ENCODE results near the gene CEP128.

The CEP128 gene

DNA sequence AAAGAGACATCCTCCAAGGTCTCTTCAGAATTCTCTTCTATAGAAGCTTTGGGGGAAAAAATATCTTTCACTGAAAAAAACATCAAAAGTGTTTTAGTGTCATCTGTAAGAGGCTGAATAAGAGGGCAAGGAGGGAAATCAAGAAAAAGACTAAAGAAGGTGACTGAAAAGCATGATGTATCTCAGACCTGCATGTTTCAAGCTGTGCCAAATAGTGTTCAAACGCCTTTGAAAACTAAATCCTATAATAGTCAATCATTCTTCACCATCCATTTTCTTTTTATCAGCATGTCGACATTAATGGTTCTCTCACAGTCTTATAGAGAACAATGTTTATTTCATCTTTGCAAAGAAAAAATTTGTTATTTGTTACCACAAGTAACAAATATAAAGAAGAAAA, 94.5 kb downstream of the CEP128 start:
- ATAC-seq (replicated peaks): no peak
- H3K9me3 Mint-ChIP-seq: no peaks in the 10 kb centered on the region
- H3K27me3 Mint-ChIP-seq: no peaks in the 10 kb centered on the region
- H3K4me3 Mint-ChIP-seq: no peak overlapping the region
- no peak overlapping the region for H3K27ac Mint-ChIP-seq
- DNase-seq: no peak
- H3K36me3 Mint-ChIP-seq (ENCODE audit: insufficient read depth): no peaks in the 10 kb centered on the region
- H3K4me1 Mint-ChIP-seq (ENCODE audit: low read depth in 2 of 2): no peaks in the 10 kb centered on the region

DNA sequence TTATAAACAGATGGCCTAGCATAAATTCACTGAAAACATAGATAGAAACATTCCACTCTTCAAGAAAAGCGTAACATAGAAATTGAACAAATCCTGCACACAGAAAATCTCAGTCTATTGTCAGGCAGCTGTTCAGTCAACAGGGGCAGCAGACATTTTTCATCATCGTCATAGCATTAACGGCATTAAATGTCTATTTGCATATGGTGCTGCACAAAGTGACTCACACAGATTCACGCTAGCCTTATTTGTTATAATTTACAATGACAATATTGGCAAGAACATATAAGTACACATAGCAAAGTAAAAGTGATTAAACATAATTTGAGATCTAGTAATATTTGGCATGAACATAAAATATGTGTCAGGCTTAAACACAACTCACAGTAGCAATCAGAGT, 95.7 kb downstream of the CEP128 start:
- ATAC-seq (replicated peaks) (no peak), DNase-seq (no peak)
- Mint-ChIP-seq H3K9me3 (no peaks in the 10 kb centered on the region), H3K36me3 (ENCODE audit: insufficient read depth) (no peaks in the 10 kb centered on the region), H3K4me1 (ENCODE audit: low read depth in 2 of 2) (no peaks in the 10 kb centered on the region), H3K27me3 (no peaks in the 10 kb centered on the region), H3K4me3 (no peak overlapping the region), H3K27ac (no peak overlapping the region)

DNA sequence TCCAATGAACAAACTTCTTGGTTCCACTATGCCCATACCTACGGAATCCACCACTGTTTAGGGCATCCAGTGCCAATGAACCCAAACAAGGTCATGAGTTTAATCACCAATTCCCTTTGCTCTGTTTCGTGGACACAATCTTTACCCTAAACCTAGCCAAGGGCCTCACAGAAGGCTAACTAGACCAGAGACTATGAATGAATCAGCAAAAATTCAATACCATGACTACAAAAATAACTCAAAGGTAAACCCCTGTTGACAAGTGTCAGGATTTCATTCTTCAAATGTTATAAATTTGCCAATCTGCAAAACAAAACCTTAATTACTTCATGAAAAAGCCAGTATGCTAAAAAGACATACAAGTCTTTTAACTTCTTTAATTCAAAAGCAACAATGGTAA, 96.7 kb downstream of the CEP128 start:
- H3K4me1 Mint-ChIP-seq (ENCODE audit: low read depth in 2 of 2): no peaks in the 10 kb centered on the region
- DNase-seq (no peak), ATAC-seq (replicated peaks) (no peak)

DNA sequence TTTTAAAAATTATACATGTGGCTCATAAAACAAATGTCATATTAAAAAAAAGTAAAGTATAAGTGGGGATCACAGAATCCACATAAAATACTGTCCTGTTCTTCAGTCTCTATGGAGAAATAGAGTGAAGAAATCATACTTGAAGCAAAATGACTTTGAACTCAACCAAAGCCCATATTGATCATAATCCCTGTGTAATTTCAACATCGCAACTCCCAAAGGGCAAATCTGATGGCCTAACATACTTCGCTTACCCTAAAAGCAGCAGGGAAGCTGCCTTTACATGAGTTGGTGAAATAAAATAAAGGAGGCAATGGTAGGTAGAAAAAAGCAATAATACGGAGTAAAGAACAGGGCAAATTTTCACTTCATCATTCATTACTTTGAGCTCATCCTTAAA, 101.8 kb downstream of the CEP128 start:
- H3K9me3 Mint-ChIP-seq: no peaks in the 10 kb centered on the region
- no peaks in the 10 kb centered on the region for H3K27me3 Mint-ChIP-seq
- ATAC-seq (replicated peaks) (no peak), DNase-seq (no peak)
- H3K4me1 Mint-ChIP-seq (ENCODE audit: low read depth in 2 of 2): no peaks in the 10 kb centered on the region
- no peaks in the 10 kb centered on the region for H3K36me3 Mint-ChIP-seq (ENCODE audit: insufficient read depth)
- H3K4me3 Mint-ChIP-seq: no peak overlapping the region
- H3K27ac Mint-ChIP-seq: no peak overlapping the region

More for the DNA sequence above, 96.7 kb downstream of the CEP128 start:
- H3K36me3 Mint-ChIP-seq (ENCODE audit: insufficient read depth): no peaks in the 10 kb centered on the region
- no peak overlapping the region for H3K4me3 Mint-ChIP-seq
- H3K9me3 Mint-ChIP-seq: no peaks in the 10 kb centered on the region
- no peaks in the 10 kb centered on the region for H3K27me3 Mint-ChIP-seq
- no peak overlapping the region for H3K27ac Mint-ChIP-seq

DNA sequence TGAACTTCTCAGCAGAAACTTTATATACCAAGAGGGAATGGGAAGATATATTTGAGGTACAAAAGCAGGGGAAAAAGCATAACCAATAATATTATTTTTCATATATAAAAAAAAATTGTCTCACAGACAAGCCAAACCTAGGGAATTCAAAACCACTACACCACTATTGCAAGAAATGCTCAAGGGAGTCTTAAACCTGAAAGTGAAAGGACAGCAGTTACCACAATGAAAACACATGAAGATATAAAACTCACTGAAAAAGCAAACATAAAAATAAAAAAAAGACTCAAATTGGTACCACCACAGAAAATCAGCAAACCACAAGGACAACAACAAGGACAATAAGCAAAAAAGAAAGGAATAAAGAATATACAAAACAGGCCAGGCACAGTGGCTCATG, 131.9 kb downstream of the CEP128 start:
- H3K4me3 Mint-ChIP-seq: peak overlapping the region in 1 of 2 donors; percentile 9

DNA sequence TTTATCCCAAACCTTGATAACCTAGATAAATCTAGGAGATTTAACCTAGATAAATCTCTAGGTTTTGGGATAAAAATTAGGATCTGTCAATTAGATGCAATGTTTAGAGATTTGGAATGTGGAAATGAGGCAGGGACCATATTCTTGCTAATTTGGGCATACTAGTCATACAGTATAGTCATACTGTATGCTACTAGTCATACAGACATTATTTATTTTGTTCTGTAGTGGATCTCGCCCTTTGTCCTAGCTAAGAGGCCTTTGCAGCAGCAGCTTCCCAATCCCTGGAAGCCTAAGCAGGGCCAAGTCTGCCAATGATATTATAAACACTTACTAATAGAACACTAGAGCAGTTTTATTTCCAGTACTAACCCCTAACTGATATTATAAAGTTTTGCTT, 136.4 kb downstream of the CEP128 start:
- DNase-seq: no peak
- Mint-ChIP-seq H3K9me3 (peaks cover 5 to 30% of the 10 kb centered on the region in 2 donors), H3K27ac (no peak overlapping the region)

More for the DNA sequence above, 131.9 kb downstream of the CEP128 start:
- peaks cover 4% of the 10 kb centered on the region in 2 donors for H3K4me1 Mint-ChIP-seq (ENCODE audit: low read depth in 2 of 2)
- no peak overlapping the region for H3K27ac Mint-ChIP-seq
- ATAC-seq (replicated peaks) (no peak), DNase-seq (no peak)
- H3K36me3 Mint-ChIP-seq (ENCODE audit: insufficient read depth): no peaks in the 10 kb centered on the region
- H3K9me3 Mint-ChIP-seq: peaks cover 8 to 20% of the 10 kb centered on the region in 2 donors
- H3K27me3 Mint-ChIP-seq: no peaks in the 10 kb centered on the region

DNA sequence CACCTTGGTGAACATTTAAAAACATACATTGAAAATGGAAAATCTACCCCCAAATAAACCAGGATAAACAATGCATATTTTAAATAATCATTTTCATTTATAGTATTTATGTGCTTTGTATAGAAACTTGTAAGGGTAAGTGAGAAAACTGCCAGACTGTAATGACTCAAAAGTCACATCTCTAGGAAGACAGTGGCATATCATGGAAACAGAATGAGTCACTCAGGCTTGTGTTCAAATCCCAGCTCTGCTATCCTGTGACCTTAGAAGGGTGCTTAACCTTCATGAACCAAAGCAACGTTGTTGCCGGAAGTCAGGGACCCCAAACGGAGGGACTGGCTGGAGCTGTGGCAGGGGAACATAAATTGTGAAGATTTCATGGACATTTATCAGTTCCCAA, 142.7 kb downstream of the CEP128 start:
- H3K36me3 Mint-ChIP-seq (ENCODE audit: insufficient read depth): no peaks in the 10 kb centered on the region
- no peaks in the 10 kb centered on the region for H3K27me3 Mint-ChIP-seq
- DNase-seq: no peak
- H3K9me3 Mint-ChIP-seq: peaks cover 7 to 15% of the 10 kb centered on the region in 2 donors
- no peak overlapping the region for H3K27ac Mint-ChIP-seq
- no peak for ATAC-seq (replicated peaks)
- H3K4me1 Mint-ChIP-seq (ENCODE audit: low read depth in 2 of 2): no peaks in the 10 kb centered on the region
- H3K4me3 Mint-ChIP-seq: no peak overlapping the region

More for the DNA sequence above, 136.4 kb downstream of the CEP128 start:
- H3K36me3 Mint-ChIP-seq (ENCODE audit: insufficient read depth): no peaks in the 10 kb centered on the region
- ATAC-seq (replicated peaks): no peak
- no peak overlapping the region for H3K4me3 Mint-ChIP-seq
- peaks cover 4% of the 10 kb centered on the region in 2 donors for H3K4me1 Mint-ChIP-seq (ENCODE audit: low read depth in 2 of 2)
- H3K27me3 Mint-ChIP-seq: no peaks in the 10 kb centered on the region

DNA sequence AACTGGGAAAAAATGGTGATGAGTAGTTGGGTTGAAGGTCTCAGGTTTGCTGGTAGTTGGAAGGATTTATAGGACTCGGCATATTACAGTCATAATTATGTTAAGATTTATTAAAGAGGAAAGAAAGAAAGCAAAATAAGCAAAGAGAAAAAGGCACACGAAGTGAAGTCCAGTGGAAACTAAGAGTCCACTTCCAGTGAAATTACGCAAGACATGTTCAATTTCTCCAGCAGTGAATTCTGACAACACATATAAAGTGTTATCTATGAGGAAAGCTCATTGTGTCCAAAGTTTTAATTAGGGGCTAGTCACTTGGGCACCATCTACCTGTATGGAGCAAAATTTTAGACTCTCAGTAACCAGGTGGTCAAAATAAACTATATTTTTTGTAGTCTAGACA, 143.3 kb downstream of the CEP128 start:
- Mint-ChIP-seq H3K4me1 (ENCODE audit: low read depth in 2 of 2) (no peaks in the 10 kb centered on the region), H3K27ac (no peak overlapping the region), H3K36me3 (ENCODE audit: insufficient read depth) (no peaks in the 10 kb centered on the region), H3K9me3 (peaks cover 7 to 15% of the 10 kb centered on the region in 2 donors), H3K27me3 (no peaks in the 10 kb centered on the region), H3K4me3 (no peak overlapping the region)
- DNase-seq (no peak), ATAC-seq (replicated peaks) (no peak)

DNA sequence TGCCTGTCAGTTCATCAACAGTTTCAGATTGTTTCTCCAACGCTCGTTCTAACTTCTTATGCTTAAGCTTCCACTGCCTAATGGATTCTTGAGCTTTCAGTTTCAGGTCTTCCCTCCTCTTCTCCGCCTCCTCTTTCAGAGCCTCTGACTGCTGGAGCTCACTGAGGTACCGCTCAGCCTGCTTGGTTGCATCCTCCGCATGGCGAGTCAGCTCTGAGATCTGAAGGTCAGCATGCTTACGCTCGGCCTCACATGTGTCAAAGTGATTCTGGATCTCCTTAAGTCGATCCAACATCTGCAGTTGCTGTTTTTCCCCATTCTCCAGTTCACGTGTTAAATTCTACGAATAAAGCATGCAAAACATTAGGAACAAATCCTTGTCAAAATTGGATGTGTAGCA, 148.8 kb downstream of the CEP128 start:
- no peak overlapping the region for H3K4me3 Mint-ChIP-seq
- peaks cover 0 to 1% of the 10 kb centered on the region in 2 donors for H3K9me3 Mint-ChIP-seq
- ATAC-seq (replicated peaks): no peak
- no peaks in the 10 kb centered on the region for H3K4me1 Mint-ChIP-seq (ENCODE audit: low read depth in 2 of 2)
- no peaks in the 10 kb centered on the region for H3K36me3 Mint-ChIP-seq (ENCODE audit: insufficient read depth)
- H3K27ac Mint-ChIP-seq: no peak overlapping the region
- no peaks in the 10 kb centered on the region for H3K27me3 Mint-ChIP-seq
- no peak for DNase-seq

DNA sequence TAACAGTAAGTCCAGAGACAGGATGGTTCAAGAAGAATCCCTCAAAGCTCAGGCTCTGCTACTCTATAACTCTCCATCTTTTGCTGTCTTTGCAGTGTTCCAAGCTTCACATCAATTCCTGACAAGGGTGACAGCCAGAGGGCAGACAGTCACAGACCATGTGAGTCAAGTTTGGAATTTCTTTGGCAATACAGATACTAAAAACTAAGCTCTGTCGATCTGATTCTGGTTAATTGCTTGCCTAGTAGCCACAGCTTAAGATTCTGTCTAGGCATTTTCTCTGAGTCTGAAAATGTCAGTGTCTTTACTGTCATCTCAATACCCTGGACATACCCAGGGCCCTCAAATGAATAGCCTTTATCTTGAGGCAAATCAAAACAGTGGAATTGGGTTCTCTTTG, 153.7 kb downstream of the CEP128 start:
- H3K27ac Mint-ChIP-seq: no peak overlapping the region
- H3K9me3 Mint-ChIP-seq: no peaks in the 10 kb centered on the region
- no peaks in the 10 kb centered on the region for H3K27me3 Mint-ChIP-seq
- no peaks in the 10 kb centered on the region for H3K4me1 Mint-ChIP-seq (ENCODE audit: low read depth in 2 of 2)
- ATAC-seq (replicated peaks) (no peak), DNase-seq (no peak)
- no peaks in the 10 kb centered on the region for H3K36me3 Mint-ChIP-seq (ENCODE audit: insufficient read depth)
- H3K4me3 Mint-ChIP-seq: no peak overlapping the region

DNA sequence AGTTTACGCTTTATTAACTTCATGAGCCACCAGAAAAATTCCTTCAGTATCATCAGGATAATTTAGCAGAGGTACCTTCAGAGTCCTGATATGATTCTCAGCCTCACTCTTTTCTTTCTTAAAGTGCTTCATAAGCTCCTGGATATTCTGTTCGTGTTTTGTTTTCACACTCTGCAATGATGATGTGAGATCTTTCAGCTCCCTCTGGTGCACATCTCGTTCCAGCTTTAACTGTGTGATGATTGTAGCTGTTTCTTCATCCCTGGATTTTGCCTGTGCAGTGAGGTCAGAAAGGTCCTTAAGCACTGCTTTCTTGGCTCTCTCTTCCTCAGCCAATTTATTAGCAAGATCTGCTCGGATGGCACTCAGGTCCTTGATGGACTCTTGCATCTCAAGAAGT, 156.7 kb downstream of the CEP128 start:
- Mint-ChIP-seq H3K36me3 (ENCODE audit: insufficient read depth) (no peaks in the 10 kb centered on the region), H3K4me3 (no peak overlapping the region), H3K27ac (no peak overlapping the region), H3K4me1 (ENCODE audit: low read depth in 2 of 2) (no peaks in the 10 kb centered on the region), H3K27me3 (no peaks in the 10 kb centered on the region), H3K9me3 (no peaks in the 10 kb centered on the region)
- DNase-seq (no peak), ATAC-seq (replicated peaks) (no peak)

DNA sequence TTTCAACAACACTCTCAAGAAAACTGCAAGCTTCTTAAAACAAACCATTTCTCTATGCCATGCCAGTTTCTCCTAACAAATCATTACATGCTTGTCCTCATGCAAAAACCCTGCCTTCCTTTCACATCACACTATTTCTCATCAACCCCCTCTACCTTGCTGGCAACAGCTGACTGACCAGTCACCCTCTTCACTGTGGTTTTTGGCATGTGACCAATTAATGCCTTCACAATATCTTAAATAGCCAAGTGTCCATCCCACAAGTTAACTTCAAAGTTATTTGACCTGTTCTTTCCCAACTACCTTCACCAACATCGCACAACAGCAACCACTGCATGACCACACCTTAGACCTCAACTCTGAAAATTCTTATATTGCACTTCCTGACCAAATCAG, 159.6 kb downstream of the CEP128 start:
- no peaks in the 10 kb centered on the region for H3K4me1 Mint-ChIP-seq (ENCODE audit: low read depth in 2 of 2)
- H3K36me3 Mint-ChIP-seq (ENCODE audit: insufficient read depth): no peaks in the 10 kb centered on the region
- H3K4me3 Mint-ChIP-seq: no peak overlapping the region
- H3K27ac Mint-ChIP-seq: no peak overlapping the region
- H3K9me3 Mint-ChIP-seq: no peaks in the 10 kb centered on the region
- no peaks in the 10 kb centered on the region for H3K27me3 Mint-ChIP-seq
- DNase-seq (no peak), ATAC-seq (replicated peaks) (no peak)

DNA sequence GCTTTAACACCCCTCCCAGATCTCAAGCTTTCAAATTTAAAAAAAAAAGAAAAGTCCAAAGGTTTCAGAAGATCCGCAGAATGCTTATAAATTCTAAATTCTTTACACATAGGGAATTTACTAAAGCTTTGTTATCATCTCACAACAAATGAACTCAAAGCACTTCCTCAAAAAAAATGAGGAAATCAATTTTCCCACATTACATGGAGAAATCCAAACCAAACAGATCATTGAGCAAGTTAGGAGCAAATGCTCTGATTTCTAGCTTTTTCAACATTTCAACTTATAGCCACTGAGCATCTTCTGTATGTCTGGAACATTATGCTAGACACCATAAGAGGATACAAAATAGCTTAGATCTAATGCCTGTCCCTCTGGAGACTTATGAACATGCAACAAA, 161.0 kb downstream of the CEP128 start:
- no peak for DNase-seq
- no peaks in the 10 kb centered on the region for H3K27me3 Mint-ChIP-seq
- no peaks in the 10 kb centered on the region for H3K36me3 Mint-ChIP-seq (ENCODE audit: insufficient read depth)
- no peak for ATAC-seq (replicated peaks)
- H3K4me1 Mint-ChIP-seq (ENCODE audit: low read depth in 2 of 2): no peaks in the 10 kb centered on the region
- no peak overlapping the region for H3K27ac Mint-ChIP-seq
- H3K9me3 Mint-ChIP-seq: no peaks in the 10 kb centered on the region
- H3K4me3 Mint-ChIP-seq: no peak overlapping the region

DNA sequence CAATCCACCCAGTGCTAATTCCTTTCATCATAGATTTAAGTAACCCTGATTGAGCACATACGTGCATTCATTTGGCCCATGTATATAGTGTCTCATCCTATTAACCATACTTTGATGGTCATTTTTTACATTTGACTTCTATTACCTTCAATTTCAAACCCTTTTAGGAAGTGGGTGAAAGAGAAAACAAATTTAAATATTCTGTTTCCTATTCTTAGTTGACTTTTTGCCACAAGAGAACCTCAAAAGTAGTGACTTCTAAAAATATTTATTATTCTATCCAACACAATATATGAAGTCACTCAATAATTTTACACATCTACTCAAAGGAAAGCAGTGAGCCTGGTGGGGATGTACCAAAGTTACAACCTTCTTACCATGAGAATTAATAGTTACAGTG, 164.9 kb downstream of the CEP128 start:
- no peaks in the 10 kb centered on the region for H3K36me3 Mint-ChIP-seq (ENCODE audit: insufficient read depth)
- H3K27ac Mint-ChIP-seq: no peak overlapping the region
- H3K9me3 Mint-ChIP-seq: no peaks in the 10 kb centered on the region
- ATAC-seq (replicated peaks): no peak
- DNase-seq: no peak
- H3K4me3 Mint-ChIP-seq: no peak overlapping the region
- H3K4me1 Mint-ChIP-seq (ENCODE audit: low read depth in 2 of 2): no peaks in the 10 kb centered on the region
- no peaks in the 10 kb centered on the region for H3K27me3 Mint-ChIP-seq

DNA sequence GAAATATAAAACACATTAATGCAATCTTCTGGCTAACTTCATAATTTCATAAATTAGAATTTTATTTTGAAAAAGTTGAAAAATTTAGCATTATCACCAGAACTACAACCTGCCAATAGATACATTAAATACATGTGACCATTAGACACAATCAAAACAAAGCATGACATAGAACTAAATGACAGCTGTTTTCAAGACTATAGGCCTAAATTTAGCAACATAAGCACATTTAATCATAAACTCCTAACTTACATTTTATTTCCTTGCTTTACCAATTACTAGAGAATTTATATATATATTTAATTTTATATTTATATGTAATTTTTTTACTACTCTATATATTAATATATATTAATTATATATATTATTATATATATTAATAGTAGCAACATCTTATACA, 165.4 kb downstream of the CEP128 start:
- Mint-ChIP-seq H3K27ac (no peak overlapping the region), H3K36me3 (ENCODE audit: insufficient read depth) (no peaks in the 10 kb centered on the region), H3K4me3 (no peak overlapping the region), H3K27me3 (no peaks in the 10 kb centered on the region), H3K4me1 (ENCODE audit: low read depth in 2 of 2) (no peaks in the 10 kb centered on the region), H3K9me3 (no peaks in the 10 kb centered on the region)
- no peak for DNase-seq
- no peak for ATAC-seq (replicated peaks)
